ENCODE measurements around the gene ZNF629. TPM values are rescaled to one million over a fixed set of nuclear protein-coding genes. Genes with fewer than 3 reads are reported as not detected.

ZNF629 gene
- total and polyA plus RNA-seq, 2 experiments from 2014 or later: 4.1 to 20.3 TPM

DNA sequence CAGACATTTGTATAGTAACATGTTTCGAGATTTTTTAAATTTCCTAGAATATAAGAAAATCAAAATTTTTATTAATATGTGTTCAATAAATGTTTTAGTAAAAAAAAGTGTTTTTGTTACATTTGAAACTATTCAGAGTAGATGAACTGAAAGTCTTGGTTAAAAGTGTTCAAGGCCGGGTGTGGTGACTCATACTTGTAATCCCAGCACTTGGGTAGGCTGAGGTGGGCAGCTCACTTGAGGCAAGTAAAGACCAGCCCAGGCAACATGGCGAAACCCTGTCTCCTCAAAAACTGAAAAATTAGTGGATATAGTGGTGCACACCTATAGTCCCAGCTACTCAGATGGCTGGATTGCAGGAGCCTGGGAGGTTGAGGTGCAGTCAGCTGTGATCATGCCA is 55.6 kb downstream of the ZNF629 start (continued):
- TF ChIP-seq, protein P1, sequence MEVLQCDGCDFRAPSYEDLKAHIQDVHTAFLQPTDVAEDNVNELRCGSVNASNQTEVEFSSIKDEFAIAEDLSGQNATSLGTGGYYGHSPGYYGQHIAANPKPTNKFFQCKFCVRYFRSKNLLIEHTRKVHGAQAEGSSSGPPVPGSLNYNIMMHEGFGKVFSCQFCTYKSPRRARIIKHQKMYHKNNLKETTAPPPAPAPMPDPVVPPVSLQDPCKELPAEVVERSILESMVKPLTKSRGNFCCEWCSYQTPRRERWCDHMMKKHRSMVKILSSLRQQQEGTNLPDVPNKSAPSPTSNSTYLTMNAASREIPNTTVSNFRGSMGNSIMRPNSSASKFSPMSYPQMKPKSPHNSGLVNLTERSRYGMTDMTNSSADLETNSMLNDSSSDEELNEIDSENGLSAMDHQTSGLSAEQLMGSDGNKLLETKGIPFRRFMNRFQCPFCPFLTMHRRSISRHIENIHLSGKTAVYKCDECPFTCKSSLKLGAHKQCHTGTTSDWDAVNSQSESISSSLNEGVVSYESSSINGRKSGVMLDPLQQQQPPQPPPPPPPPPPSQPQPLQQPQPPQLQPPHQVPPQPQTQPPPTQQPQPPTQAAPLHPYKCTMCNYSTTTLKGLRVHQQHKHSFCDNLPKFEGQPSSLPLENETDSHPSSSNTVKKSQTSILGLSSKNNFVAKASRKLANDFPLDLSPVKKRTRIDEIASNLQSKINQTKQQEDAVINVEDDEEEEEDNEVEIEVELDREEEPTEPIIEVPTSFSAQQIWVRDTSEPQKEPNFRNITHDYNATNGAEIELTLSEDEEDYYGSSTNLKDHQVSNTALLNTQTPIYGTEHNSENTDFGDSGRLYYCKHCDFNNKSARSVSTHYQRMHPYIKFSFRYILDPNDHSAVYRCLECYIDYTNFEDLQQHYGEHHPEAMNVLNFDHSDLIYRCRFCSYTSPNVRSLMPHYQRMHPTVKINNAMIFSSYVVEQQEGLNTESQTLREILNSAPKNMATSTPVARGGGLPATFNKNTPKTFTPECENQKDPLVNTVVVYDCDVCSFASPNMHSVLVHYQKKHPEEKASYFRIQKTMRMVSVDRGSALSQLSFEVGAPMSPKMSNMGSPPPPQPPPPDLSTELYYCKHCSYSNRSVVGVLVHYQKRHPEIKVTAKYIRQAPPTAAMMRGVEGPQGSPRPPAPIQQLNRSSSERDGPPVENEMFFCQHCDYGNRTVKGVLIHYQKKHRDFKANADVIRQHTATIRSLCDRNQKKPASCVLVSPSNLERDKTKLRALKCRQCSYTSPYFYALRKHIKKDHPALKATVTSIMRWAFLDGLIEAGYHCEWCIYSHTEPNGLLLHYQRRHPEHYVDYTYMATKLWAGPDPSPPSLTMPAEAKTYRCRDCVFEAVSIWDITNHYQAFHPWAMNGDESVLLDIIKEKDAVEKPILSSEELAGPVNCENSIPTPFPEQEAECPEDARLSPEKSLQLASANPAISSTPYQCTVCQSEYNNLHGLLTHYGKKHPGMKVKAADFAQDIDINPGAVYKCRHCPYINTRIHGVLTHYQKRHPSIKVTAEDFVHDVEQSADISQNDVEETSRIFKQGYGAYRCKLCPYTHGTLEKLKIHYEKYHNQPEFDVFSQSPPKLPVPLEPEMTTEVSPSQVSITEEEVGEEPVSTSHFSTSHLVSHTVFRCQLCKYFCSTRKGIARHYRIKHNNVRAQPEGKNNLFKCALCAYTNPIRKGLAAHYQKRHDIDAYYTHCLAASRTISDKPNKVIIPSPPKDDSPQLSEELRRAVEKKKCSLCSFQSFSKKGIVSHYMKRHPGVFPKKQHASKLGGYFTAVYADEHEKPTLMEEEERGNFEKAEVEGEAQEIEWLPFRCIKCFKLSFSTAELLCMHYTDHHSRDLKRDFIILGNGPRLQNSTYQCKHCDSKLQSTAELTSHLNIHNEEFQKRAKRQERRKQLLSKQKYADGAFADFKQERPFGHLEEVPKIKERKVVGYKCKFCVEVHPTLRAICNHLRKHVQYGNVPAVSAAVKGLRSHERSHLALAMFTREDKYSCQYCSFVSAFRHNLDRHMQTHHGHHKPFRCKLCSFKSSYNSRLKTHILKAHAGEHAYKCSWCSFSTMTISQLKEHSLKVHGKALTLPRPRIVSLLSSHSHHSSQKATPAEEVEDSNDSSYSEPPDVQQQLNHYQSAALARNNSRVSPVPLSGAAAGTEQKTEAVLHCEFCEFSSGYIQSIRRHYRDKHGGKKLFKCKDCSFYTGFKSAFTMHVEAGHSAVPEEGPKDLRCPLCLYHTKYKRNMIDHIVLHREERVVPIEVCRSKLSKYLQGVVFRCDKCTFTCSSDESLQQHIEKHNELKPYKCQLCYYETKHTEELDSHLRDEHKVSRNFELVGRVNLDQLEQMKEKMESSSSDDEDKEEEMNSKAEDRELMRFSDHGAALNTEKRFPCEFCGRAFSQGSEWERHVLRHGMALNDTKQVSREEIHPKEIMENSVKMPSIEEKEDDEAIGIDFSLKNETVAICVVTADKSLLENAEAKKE (CRISPR knock-in tag; IDR thresholded peaks at IDR 0.05): no peak
- no peak for TF ChIP-seq STAT1 (IDR thresholded peaks at IDR 0.05; ENCODE audit: unreplicated experiment)

DNA sequence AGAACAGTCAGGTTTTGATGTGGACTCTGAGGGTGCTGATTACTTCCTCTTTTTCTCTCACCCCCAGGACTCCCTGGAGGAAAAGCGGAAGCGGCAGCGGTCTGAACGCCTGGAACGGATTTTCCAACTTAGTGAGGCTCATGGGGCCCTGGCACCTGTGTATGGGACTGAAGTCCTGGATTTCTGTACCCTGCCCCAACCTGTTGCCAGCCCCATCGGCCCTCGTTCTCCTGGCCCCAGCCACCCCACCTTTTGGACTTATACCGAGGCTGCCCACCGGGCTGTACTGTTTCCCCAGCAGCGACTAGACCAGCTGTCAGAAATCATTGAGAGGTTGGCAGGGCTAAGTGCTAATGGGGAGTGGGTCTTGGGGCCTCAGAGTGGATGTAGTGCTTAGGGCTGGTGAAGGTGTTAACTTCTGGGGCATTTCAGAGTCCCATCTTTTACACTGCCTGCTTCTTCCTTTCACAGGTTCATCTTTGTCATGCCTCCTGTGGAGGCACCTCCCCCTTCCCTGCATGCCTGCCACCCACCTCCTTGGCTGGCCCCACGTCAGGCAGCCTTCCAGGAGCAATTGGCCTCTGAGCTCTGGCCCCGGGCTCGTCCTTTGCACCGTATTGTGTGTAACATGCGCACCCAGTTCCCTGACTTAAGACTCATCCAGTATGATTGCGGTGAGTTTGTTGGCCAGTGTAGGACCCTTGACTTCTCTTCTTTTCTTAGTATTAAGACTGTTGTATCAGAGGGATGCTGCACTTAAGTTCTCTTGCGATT is 57.9 kb downstream of the ZNF629 start:
- Mint-ChIP-seq H3K27ac (peak overlapping the region; percentile 83), H3K36me3 (ENCODE audit: low read depth) (peaks cover 74% of the 10 kb centered on the region), H3K4me1 (peaks cover 16% of the 10 kb centered on the region), H3K27me3 (ENCODE audit: insufficient read depth, low read depth, poor library complexity) (peaks cover 8% of the 10 kb centered on the region), H3K4me3 (no peak overlapping the region), H3K9me3 (no peaks in the 10 kb centered on the region)
- peak; percentile 12 for DNase-seq (ENCODE audit: low spot score)
- Histone ChIP-seq H3K9me2 (ENCODE audit: insufficient read depth) (no peaks in the 10 kb centered on the region), H3K27me3 (ENCODE audit: insufficient read depth) (no peaks in the 10 kb centered on the region), H3K4me1 (ENCODE audit: insufficient read depth) (peaks cover 16% of the 10 kb centered on the region), H3K4me3 (no peak overlapping the region), H3K27ac (ENCODE audit: low read depth) (no peak overlapping the region), H4K20me1 (replicated peaks; ENCODE audit: insufficient read depth) (peaks cover 23% of the 10 kb centered on the region), H3K4me2 (peak overlapping the region; percentile 58; the same call in 1 of the 2 replicates), H2AFZ (no peak overlapping the region), H3K79me2 (replicated peaks; ENCODE audit: insufficient read depth) (peaks cover 28% of the 10 kb centered on the region), H3K36me3 (ENCODE audit: insufficient read depth) (peaks cover 33% of the 10 kb centered on the region), H3F3A (replicated peaks; ENCODE audit: low read depth) (no peaks in the 10 kb centered on the region; the same call in 1 of the 2 replicates)
- ATAC-seq: peak; percentile 52
- TF ChIP-seq ZNF331 (CRISPR knock-in tag; IDR thresholded peaks at IDR 0.05; ENCODE audit: low read depth) (no peak), POLR2AphosphoS5 (IDR thresholded peaks at IDR 0.05; ENCODE audit: low read depth) (no peak)

Small RNAs within 50 kb of the gene (small RNA-seq; reads per million reads assigned to genes)
- not detected for gene RF00017 (ENCODE audit: low replicate concordance)

Other genes starting within 250 kb of the ZNF629 start
- gene ZNF764, start 228.8 kb downstream of the ZNF629 start, total RNA-seq (2014; rRNA removed; shearing (Covaris generic)): 10.7 and 12.9 TPM in 2 replicates
- gene ZNF764, start 228.8 kb downstream of the ZNF629 start, polyA plus RNA-seq (2016; fragmentation: Nextera tagmentation; extraction: Ambion mirVana): 5.6 and 6.0 TPM in 2 replicates
- 1.3 and 4.0 TPM in 2 replicates for gene ZNF688, start 215.5 kb downstream of the ZNF629 start, total RNA-seq (2014; rRNA removed; shearing (Covaris generic))
- gene ZNF688, start 215.5 kb downstream of the ZNF629 start, polyA plus RNA-seq (2016; fragmentation: Nextera tagmentation; extraction: Ambion mirVana): 4.4 and 6.2 TPM in 2 replicates
- gene ZNF785, start 201.5 kb downstream of the ZNF629 start, total RNA-seq (2014; rRNA removed; shearing (Covaris generic)): 7.1 and 7.5 TPM in 2 replicates
- gene ZNF785, start 201.5 kb downstream of the ZNF629 start, polyA plus RNA-seq (2016; fragmentation: Nextera tagmentation; extraction: Ambion mirVana): 4.9 and 5.4 TPM in 2 replicates
- gene ZNF689, start 176.8 kb downstream of the ZNF629 start, total RNA-seq (2014; rRNA removed; shearing (Covaris generic)): 13.4 and 16.7 TPM in 2 replicates
- 5.3 and 5.9 TPM in 2 replicates for gene ZNF689, start 176.8 kb downstream of the ZNF629 start, polyA plus RNA-seq (2016; fragmentation: Nextera tagmentation; extraction: Ambion mirVana)
- gene PRR14, start 136.2 kb downstream of the ZNF629 start, total RNA-seq (2014; rRNA removed; shearing (Covaris generic)): 4.6 and 8.9 TPM in 2 replicates
- gene PRR14, start 136.2 kb downstream of the ZNF629 start, polyA plus RNA-seq (2016; fragmentation: Nextera tagmentation; extraction: Ambion mirVana): 12.7 and 13.0 TPM in 2 replicates
- gene FBRS, start 128.8 kb downstream of the ZNF629 start, total RNA-seq (2014; rRNA removed; shearing (Covaris generic)): 5.2 and 7.2 TPM in 2 replicates
- gene FBRS, start 128.8 kb downstream of the ZNF629 start, polyA plus RNA-seq (2016; fragmentation: Nextera tagmentation; extraction: Ambion mirVana): 2.3 and 2.7 TPM in 2 replicates
- gene SRCAP, start 88.0 kb downstream of the ZNF629 start, total RNA-seq (2014; rRNA removed; shearing (Covaris generic)): 38.4 and 44.3 TPM in 2 replicates
- gene SRCAP, start 88.0 kb downstream of the ZNF629 start, polyA plus RNA-seq (2016; fragmentation: Nextera tagmentation; extraction: Ambion mirVana): 14.1 and 15.3 TPM in 2 replicates
- 27.0 and 31.3 TPM in 2 replicates for gene PHKG2, start 38.8 kb downstream of the ZNF629 start, total RNA-seq (2014; rRNA removed; shearing (Covaris generic))
- 26.9 and 28.1 TPM in 2 replicates for gene PHKG2, start 38.8 kb downstream of the ZNF629 start, polyA plus RNA-seq (2016; fragmentation: Nextera tagmentation; extraction: Ambion mirVana)
- gene CFAP119, start 25.1 kb downstream of the ZNF629 start, total RNA-seq (2014; rRNA removed; shearing (Covaris generic)): 2.2 and 2.7 TPM in 2 replicates
- gene CFAP119, start 25.1 kb downstream of the ZNF629 start, polyA plus RNA-seq (2016; fragmentation: Nextera tagmentation; extraction: Ambion mirVana): 4.4 and 5.2 TPM in 2 replicates
- 78.5 and 80.2 TPM in 2 replicates for gene RNF40, start 24.9 kb downstream of the ZNF629 start, total RNA-seq (2014; rRNA removed; shearing (Covaris generic))
- 32.6 and 36.0 TPM in 2 replicates for gene RNF40, start 24.9 kb downstream of the ZNF629 start, polyA plus RNA-seq (2016; fragmentation: Nextera tagmentation; extraction: Ambion mirVana)
- gene BCL7C, start 106.9 kb upstream of the ZNF629 start, total RNA-seq (2014; rRNA removed; shearing (Covaris generic)): 17.5 and 20.4 TPM in 2 replicates
- gene BCL7C, start 106.9 kb upstream of the ZNF629 start, polyA plus RNA-seq (2016; fragmentation: Nextera tagmentation; extraction: Ambion mirVana): 21.8 and 22.1 TPM in 2 replicates
- 0.52 and 0.54 TPM in 2 replicates for gene CTF1, start 109.4 kb upstream of the ZNF629 start, total RNA-seq (2014; rRNA removed; shearing (Covaris generic))
- 0.24 and 0.43 TPM in 2 replicates for gene CTF1, start 109.4 kb upstream of the ZNF629 start, polyA plus RNA-seq (2016; fragmentation: Nextera tagmentation; extraction: Ambion mirVana)
- gene FBXL19, start 136.4 kb upstream of the ZNF629 start, total RNA-seq (2014; rRNA removed; shearing (Covaris generic)): 63.5 and 71.5 TPM in 2 replicates
- 12.5 and 16.4 TPM in 2 replicates for gene FBXL19, start 136.4 kb upstream of the ZNF629 start, polyA plus RNA-seq (2016; fragmentation: Nextera tagmentation; extraction: Ambion mirVana)
- 14.9 and 15.9 TPM in 2 replicates for gene ORAI3, start 161.9 kb upstream of the ZNF629 start, total RNA-seq (2014; rRNA removed; shearing (Covaris generic))
- gene ORAI3, start 161.9 kb upstream of the ZNF629 start, polyA plus RNA-seq (2016; fragmentation: Nextera tagmentation; extraction: Ambion mirVana): 6.9 and 9.8 TPM in 2 replicates
- gene SETD1A, start 170.5 kb upstream of the ZNF629 start, total RNA-seq (2014; rRNA removed; shearing (Covaris generic)): 14.5 and 21.9 TPM in 2 replicates
- gene SETD1A, start 170.5 kb upstream of the ZNF629 start, polyA plus RNA-seq (2016; fragmentation: Nextera tagmentation; extraction: Ambion mirVana): 10.8 and 10.9 TPM in 2 replicates
- 6.4 and 12.2 TPM in 2 replicates for gene HSD3B7, start 198.0 kb upstream of the ZNF629 start, total RNA-seq (2014; rRNA removed; shearing (Covaris generic))
- 4.3 TPM in 2 replicates for gene HSD3B7, start 198.0 kb upstream of the ZNF629 start, polyA plus RNA-seq (2016; fragmentation: Nextera tagmentation; extraction: Ambion mirVana)
- gene STX1B, start 223.4 kb upstream of the ZNF629 start, total RNA-seq (2014; rRNA removed; shearing (Covaris generic)): 7.2 and 9.5 TPM in 2 replicates
- 1.7 and 2.5 TPM in 2 replicates for gene STX1B, start 223.4 kb upstream of the ZNF629 start, polyA plus RNA-seq (2016; fragmentation: Nextera tagmentation; extraction: Ambion mirVana)
- 13.0 TPM in 2 replicates for gene STX4, start 246.4 kb upstream of the ZNF629 start, total RNA-seq (2014; rRNA removed; shearing (Covaris generic))
- 39.3 and 40.8 TPM in 2 replicates for gene STX4, start 246.4 kb upstream of the ZNF629 start, polyA plus RNA-seq (2016; fragmentation: Nextera tagmentation; extraction: Ambion mirVana)